IPS DF 19.7 (cell line): ENCODE measurements around the gene F8A2.
"Not testable (repeated sequence)": the region's sequence is repeated elsewhere in the genome, so short reads cannot be mapped to it uniquely, and the experiment has no call there.

ENCODE experiments used
- DNase-seq: peaks from one replicate; pipeline ENCODE4 v3.0.0-alpha.2; 2013; ENCODE audit warnings: low read depth, low spot score

F8A2 gene

GRCh38 chrX:155381843-155382528 is at the start of gene F8A2:
TSS of gene F8A2 (plus strand) at chrX:155382095. CDS start at chrX:155382115, 20 bp downstream.
- not testable (repeated sequence) for DNase-seq

GRCh38 chrX:155333544-155334100 is 48.3 kb upstream of the F8A2 start:
- DNase-seq: no peak

DNA sequence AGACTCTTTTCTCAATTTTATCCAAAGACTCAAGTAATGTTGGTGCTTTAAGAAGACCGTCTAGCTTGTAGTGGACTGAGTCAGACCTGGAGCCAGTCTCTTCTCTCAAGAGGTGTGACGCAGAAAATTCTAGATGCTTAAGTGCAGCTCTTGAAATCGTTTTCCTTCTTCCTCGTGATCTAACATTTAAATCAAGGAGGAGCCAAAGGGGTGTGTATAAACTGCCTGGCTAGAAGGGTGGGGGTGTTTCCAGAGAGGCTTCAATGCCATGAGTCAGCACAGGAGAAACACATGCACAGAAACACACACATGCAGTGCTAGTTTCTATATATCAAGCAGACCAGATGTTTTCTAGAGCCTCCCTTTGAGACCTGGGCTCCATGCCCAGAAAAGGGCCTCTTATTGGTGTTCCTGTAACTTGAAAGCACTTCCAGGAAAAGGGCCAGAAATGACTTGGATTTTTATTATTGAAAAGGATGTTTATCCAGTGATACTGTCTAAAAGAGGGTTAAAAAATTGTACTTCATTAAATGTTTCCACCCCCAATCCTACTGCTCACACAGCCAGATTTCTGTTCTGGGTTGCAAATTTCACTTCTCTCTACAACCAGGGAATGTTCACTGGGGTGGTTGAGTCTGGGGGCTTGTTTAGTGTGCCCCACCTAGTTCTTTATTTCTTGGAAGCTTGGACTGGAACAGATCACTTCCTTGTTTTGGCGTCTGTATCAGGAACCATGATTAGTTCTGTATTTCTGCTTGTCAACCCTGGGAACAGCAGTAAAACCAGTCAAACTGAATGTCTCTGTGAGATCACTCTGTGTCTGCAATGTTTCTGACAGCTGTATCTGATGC is 47.2 kb upstream of the F8A2 start, which contains the start of gene CLIC2:
TSS of gene CLIC2 (minus strand) at position 129 of the 851 bp plus-strand sequence. CDS start 187 bp downstream, outside the sequence.
- no peak for DNase-seq

- not testable (repeated sequence) for DNase-seq
Observed at GRCh38 chrX:155335337-155335712, 46.6 kb upstream of the F8A2 start.

- DNase-seq: not testable (repeated sequence)
Observed at GRCh38 chrX:155345689-155346088, 36.2 kb upstream of the F8A2 start.

GRCh38 chrX:155349448-155349847 is 32.4 kb upstream of the F8A2 start:
- not testable (repeated sequence) for DNase-seq

GRCh38 chrX:155363712-155364111 is 18.2 kb upstream of the F8A2 start:
- not testable (repeated sequence) for DNase-seq

GRCh38 chrX:155373777-155374458 is 8.0 kb upstream of the F8A2 start:
- not testable (repeated sequence) for DNase-seq

DNA sequence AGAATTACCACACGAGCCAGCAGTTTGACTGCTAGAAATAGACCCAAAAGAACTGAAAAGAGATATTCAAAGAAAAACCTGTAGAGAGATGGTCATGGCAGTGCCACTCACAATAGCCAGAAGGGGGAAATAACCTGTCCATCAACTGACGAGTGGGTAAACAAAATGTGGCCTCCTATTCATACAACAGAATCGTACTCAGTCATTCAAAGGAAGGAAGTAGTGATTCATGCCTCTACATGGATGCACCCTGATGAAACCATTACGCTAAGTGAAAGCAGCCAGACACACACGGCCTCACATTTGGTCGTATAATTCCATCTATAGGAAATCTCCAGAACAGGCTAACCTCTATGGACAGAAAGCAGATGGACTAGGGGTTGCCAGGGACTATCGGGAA is 2.1 kb upstream of the F8A2 start:
- not testable (repeated sequence) for DNase-seq

GRCh38 chrX:155382529-155382967 is 653 bp downstream of the F8A2 start:
- DNase-seq: not testable (repeated sequence)

GRCh38 chrX:155389634-155390033 is 7.7 kb downstream of the F8A2 start:
- no peak for DNase-seq

DNA sequence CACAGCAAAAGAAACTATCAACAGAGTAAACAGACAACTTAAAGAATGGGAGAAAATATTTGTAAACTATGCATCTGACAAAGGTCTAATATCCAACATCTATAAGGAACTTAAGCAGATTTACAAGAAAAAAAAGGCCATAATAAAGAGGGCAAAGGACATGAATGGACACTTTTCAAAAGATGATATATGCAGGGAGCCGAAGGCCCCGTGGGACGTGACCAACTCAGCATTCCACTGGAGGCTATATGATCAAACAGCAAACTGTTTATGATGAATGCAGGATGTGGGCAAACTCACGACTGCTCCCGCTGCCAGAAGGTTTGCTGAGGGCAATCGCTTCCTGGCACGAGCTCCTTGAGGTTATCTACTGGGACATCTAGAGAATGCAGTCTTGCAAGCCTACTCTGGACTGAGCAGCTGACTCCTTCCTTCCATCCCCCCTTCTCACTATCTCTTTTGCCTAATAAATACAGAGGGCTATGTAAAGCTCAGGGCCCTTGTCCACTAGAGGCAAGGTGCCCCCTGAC is 12.9 kb downstream of the F8A2 start:
- DNase-seq: not testable (repeated sequence)

- no peak for DNase-seq
Observed at GRCh38 chrX:155406429-155406828, 24.5 kb downstream of the F8A2 start.

DNA sequence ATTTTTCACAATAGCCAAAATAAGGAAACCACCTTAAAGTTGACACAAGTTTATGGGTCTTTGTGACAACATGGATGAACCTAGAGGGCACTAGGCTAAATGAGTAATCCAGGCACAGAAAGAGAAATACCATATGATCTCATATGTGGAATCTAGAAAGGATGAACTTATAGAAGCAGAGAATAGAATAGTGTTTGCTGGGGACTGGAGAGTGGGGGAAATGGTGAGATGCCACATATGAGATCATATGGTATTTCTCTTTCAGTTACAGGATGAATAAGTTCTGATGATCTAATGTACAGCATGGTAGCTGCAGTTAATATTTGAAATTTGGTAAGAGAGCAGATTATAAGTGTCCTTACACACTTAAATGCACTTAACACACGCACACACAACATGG is 35.9 kb downstream of the F8A2 start:
- DNase-seq: no peak
